ENCODE results near the gene SEZ6L2. TPM values are rescaled to one million over a fixed set of nuclear protein-coding genes. Genes with fewer than 3 reads are reported as not detected.

SEZ6L2 gene
- total and polyA plus RNA-seq, 2 of the 8 experiments (the other 6 are each of a cell fraction or from before 2014, with no cell fraction given): 43.5 to 47.7 TPM

GRCh38 chr16:29876594-29877249 lies 22.6 kb downstream of the SEZ6L2 start:
- FAIRE-seq (no peak), DNase-seq (ENCODE audit: low read depth in 1 of 2, low spot score in 2 of 2) (peak in 1 of 2 experiments; percentile 87)
- peak overlapping the region in 1 of 4 experiments; percentile 29; a peak in 2 of 7 replicates for H3K9ac ChIP-seq (replicated peaks in 1 of 4; ENCODE audit: extremely low read depth in 1 of 4, low read depth in 3 of 4, low read length in 3 of 4)
- H2BK20ac ChIP-seq (ENCODE audit: low read length): no peak overlapping the region
- no peaks in the 10 kb centered on the region; a peak in 1 of 4 replicates for H3K79me2 ChIP-seq (ENCODE audit: control insufficient read depth in 1 of 2, insufficient read depth in 2 of 2, low read length in 2 of 2)
- H3K4me1 ChIP-seq (replicated peaks in 1 of 4; ENCODE audit: control insufficient read depth in 3 of 4, insufficient read depth in 4 of 4, low read length in 3 of 4): peaks cover 0 to 11% (median 7%) of the 10 kb centered on the region in 4 experiments; a peak in 5 of 7 replicates
- ChIA-PET CTCF (ENCODE audit: partially characterized antibody) (interaction anchor here (0.6 to 1.7 kb wide), 8 partner anchors 8 to 235 kb away, joined by 3 to 8 read pairs (median 3); partner anchors contain the start of genes ASPHD1 and TMEM219), POLR2A (ENCODE audit: partially characterized antibody) (interaction anchor here (0.7 to 2.2 kb wide), 6 partner anchors 9 to 167 kb away, joined by 3 to 15 read pairs (median 4); partner anchors contain the start of genes ASPHD1, CDIPT and SEZ6L2)
- H3K27ac ChIP-seq (ENCODE audit: low read depth, low read length): no peak overlapping the region
- no peak overlapping the region for H4K8ac ChIP-seq (ENCODE audit: extremely low read depth, insufficient read depth, low read length)
- H2BK12ac ChIP-seq (ENCODE audit: low read depth, low read length): no peak overlapping the region
- no peaks in the 10 kb centered on the region for H3K79me1 ChIP-seq (ENCODE audit: low read depth, low read length)
- peak overlapping the region; percentile 69 to 91 for H3K4me2 ChIP-seq (ENCODE audit: insufficient read depth in 1 of 2, low read depth in 2 of 2, low read length in 2 of 2)
- WGBS, 2 experiments (ENCODE audit: extremely low coverage in 1 of 2, insufficient coverage in 1 of 2, insufficient read length in 1 of 2, insufficient replicate concordance in 2 of 2, low coverage in 1 of 2, low lambda C conversion rate in 2 of 2, missing lambda C conversion rate in 1 of 2): 12% methylated on average over 35 of the region's 45 CpGs; no CpG with 5 or more reads in 1 of the 2 experiments
- no peak overlapping the region for H4K91ac ChIP-seq (replicated peaks; ENCODE audit: insufficient read length, low read length)
- no peak overlapping the region for H2BK5ac ChIP-seq (ENCODE audit: low read depth, low read length)
- no peak overlapping the region for H3K56ac ChIP-seq (replicated peaks; ENCODE audit: insufficient read length, low read depth, low read length)
- peaks cover 7% of the 10 kb centered on the region; the same call in 1 of the 2 replicates for H3K23me2 ChIP-seq (ENCODE audit: low read depth, low read length)
- no peaks in the 10 kb centered on the region for H3K27me3 ChIP-seq (replicated peaks in 1 of 4; ENCODE audit: control insufficient read depth in 3 of 4, extremely low read depth in 1 of 4, insufficient read depth in 3 of 4, low read length in 3 of 4)
- peak overlapping the region; percentile 31; the same call in 1 of the 2 replicates for H2BK15ac ChIP-seq (ENCODE audit: low read length)
- H4K20me1 ChIP-seq (replicated peaks in 1 of 2; ENCODE audit: control insufficient read depth in 1 of 2, insufficient read depth in 2 of 2, low read length in 2 of 2): peaks cover 1 to 2% of the 10 kb centered on the region in 2 experiments
- H3K4ac ChIP-seq (replicated peaks; ENCODE audit: insufficient read length, low read depth, low read length): no peak overlapping the region
- H2BK120ac ChIP-seq (replicated peaks; ENCODE audit: low read depth, low read length): no peak overlapping the region
- H2AFZ ChIP-seq (ENCODE audit: low read length): no peak overlapping the region; the same call in 1 of the 2 replicates
- no peak overlapping the region for H3K14ac ChIP-seq (ENCODE audit: insufficient read length)
- H4K5ac ChIP-seq (ENCODE audit: insufficient read length, low read depth, low read length): no peak overlapping the region
- peaks cover 0 to 5% (median 2%) of the 10 kb centered on the region in 4 experiments; a peak in 3 of 8 replicates for H3K36me3 ChIP-seq (ENCODE audit: control insufficient read depth in 2 of 4, insufficient read depth in 4 of 4, low read length in 3 of 4)
- peak overlapping the region; percentile 41 to 64 (median 52) for H3K4me3 ChIP-seq (ENCODE audit: extremely low read depth in 1 of 4, insufficient read depth in 2 of 4, low read depth in 3 of 4, low read length in 4 of 4)
- no peak overlapping the region for H2AK5ac ChIP-seq (ENCODE audit: low read depth, low read length)
- peak overlapping the region; percentile 48 for H3K18ac ChIP-seq (ENCODE audit: extremely low read depth, low read length)
- no peak overlapping the region for H3K23ac ChIP-seq (ENCODE audit: insufficient read length)
- TF ChIP-seq TAF1 (IDR thresholded peaks at IDR 0.05; ENCODE audit: low read depth, low read length) (no peak), MAX (IDR thresholded peaks at IDR 0.05) (peak; percentile 62)
- H3K9me3 ChIP-seq (ENCODE audit: insufficient read depth in 2 of 2, low read depth in 1 of 2, low read length in 1 of 2): no peaks in the 10 kb centered on the region
